GM12873 (cell line): ENCODE results near the gene HECW1.
A peak's percentile ranks its signal among the peaks of the same experiment; 100 is the strongest.

Experiments used
- CTCF ChIP-seq: IDR thresholded peaks from 2 replicates; pipeline ENCODE4 v1.5.1; 2012; ENCODE audit warnings: low read depth, mild to moderate bottlenecking, moderate library complexity, low read length, control low read depth; ENCODE audit not compliant: insufficient read depth; ENCODE audit errors: missing control alignments

HECW1 gene

GRCh38 chr7:43112459-43112940 lies at the start of gene HECW1:
Gene HECW1, plus strand, starts transcription at chr7:43112647. Its CDS starts 131,259 bp downstream, at chr7:43243906.
- TF ChIP-seq CTCF: no peak

DNA sequence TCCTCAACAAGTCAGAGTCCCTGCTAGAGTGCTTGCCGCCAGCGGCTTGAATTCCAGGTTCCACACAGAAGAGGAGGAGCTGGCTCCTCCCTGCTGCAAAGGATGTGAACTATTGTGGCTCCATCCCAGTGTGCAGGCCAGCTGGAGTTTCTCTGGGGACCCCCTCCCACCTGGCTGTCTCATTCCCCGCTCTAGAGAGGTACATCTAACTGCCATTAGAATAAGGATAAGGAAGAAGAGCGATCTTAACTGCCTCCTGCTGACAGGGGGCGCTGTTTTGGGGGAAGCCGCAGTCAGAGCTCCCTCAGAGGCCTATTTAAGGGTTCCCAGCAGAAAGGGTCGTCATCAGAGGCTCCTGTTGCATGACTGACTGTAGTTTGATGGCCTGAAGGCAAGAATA lies 40.8 kb upstream of the HECW1 start:
- peak; percentile 55 for TF ChIP-seq CTCF

GRCh38 chr7:43072530-43072929 lies 39.9 kb upstream of the HECW1 start:
- no peak for TF ChIP-seq CTCF

GRCh38 chr7:43076189-43076605 lies 36.2 kb upstream of the HECW1 start:
- no peak for TF ChIP-seq CTCF

DNA sequence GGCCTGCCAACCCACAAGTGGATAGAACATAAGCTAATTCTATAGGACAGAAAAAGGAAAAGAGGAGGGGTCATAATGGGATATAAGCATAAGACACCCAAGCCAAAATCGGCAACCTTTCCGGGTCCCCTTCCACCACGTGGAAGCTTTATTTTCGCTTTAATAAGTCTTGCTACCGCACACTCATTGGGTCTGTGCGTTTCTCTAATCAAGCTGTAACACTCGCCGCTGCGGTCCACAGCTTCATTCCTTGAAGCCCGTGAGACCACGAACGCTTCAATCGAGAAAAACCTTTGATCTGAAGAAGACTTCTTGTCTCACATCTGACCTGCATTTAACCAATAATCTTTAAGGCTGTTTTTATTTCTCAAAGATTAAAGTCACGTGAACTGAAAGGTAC lies 35.8 kb upstream of the HECW1 start:
- no peak for TF ChIP-seq CTCF

DNA sequence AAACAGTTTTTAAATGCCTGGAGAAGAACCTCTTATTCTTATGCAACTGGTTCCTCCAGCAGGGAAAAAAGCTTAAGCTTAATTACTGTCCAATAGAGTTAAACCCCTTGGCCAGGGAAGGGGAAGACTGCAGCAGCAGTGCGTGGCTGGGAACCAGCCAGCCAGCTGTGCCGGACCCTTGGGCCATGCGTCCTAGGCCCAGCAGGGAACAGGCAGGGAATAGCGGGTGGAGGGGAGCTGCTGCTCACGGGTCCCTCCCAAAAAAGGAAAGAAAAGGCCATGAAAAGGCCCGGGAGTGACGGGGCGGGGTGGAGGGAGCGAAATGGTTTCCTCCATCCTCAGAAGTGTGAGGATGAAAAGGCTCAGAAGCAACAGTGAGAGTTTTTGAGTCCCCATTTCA lies 35.2 kb upstream of the HECW1 start:
- TF ChIP-seq CTCF: no peak

DNA sequence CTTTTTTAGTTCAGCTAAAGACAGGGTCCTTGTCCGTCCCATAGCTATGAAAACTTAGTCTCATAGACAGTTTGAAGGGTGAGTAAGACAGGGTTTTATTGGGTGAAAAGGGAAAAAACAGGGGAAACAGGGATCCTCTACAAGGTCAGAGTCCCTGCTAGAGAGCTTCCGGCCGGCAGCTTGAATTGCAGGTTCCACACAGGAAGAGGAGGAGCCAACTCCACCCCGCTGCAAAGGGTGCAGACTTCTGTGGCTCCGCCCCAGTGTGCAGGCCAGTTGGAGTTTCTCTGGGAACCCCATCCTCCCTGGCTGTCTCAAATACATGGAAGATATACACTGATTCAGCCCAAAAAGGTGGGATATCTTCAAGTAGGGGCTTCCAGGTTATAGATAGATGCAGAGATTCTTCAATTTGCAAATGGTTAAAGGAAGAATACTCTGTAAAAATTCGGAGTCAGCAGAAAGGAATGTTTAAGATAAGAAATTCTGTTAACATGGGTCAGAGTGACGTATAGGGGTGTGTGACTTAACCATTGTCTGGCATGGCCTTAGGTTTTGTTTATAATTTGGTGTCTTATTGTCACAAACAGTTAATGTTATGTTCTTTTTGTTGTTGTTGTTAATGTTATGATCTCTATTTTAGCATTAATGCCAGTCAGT lies 34.6 kb upstream of the HECW1 start:
- TF ChIP-seq CTCF: no peak

DNA sequence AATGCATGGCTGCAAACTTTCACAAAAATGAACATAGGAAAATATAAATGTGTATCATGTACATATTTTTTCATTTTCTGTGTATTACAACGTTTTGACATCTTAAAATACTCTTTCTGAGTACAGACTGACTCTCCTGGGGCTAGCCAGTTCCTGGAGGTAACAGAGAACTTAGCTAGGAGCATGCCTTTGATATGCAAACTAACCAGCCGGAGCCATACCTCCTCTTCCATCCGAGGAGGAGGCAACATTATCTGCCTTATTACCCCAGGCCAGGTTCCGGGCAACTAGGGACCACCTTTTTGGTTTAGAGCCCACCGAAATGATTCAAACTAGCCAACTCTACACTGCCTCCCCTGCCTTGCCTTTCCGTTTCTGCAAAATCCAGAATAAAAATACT lies 33.7 kb upstream of the HECW1 start:
- TF ChIP-seq CTCF: no peak
